H1 (cell line): ENCODE measurements around the gene FLNA. TPM values are rescaled to one million over a fixed set of nuclear protein-coding genes. Genes with fewer than 3 reads are reported as not detected.
A peak's percentile ranks its signal among the peaks of the same experiment; 100 is the strongest.

ENCODE experiments used
- CBX5 ChIP-seq: fragments of 300-800, 300-1000 bp; sonication (generic); IDR thresholded peaks from 2 replicates; pipeline ENCODE4 v1.7.1; 2016; ENCODE audit warnings: antibody characterized with exemption, low read length, low read depth
- CEBPB ChIP-seq: IDR thresholded peaks from 2 replicates; pipeline ENCODE4 v1.6.1; 2012; ENCODE audit warnings: low read depth, low read length
- CREB1 ChIP-seq: IDR thresholded peaks from 2 replicates; pipeline ENCODE4 v1.6.1; 2012; ENCODE audit warnings: inconsistent platforms
- CTBP2 ChIP-seq: IDR thresholded peaks from 2 replicates; pipeline ENCODE4 v1.7.0; 2011; ENCODE audit warnings: borderline replicate concordance, mild to moderate bottlenecking, moderate library complexity, mixed read lengths, low read length; ENCODE audit not compliant: insufficient read depth, insufficient read length
- EGR1 ChIP-seq: IDR thresholded peaks from 2 replicates; pipeline ENCODE4 v1.6.1; 2011; ENCODE audit warnings: low read depth, low read length, borderline replicate concordance
- EZH2 ChIP-seq: fragments of 200-600 bp; sonication (generic); IDR thresholded peaks from 2 replicates; pipeline ENCODE4 v1.7.1; 2012; ENCODE audit warnings: low read depth, mild to moderate bottlenecking, moderate library complexity, low read length, inconsistent platforms; ENCODE audit not compliant: severe bottlenecking
- GTF2F1 ChIP-seq: IDR thresholded peaks from 2 replicates; pipeline ENCODE4 v1.6.1; 2012; ENCODE audit warnings: low read depth, low read length, improper control_type of control experiment, borderline replicate concordance
- HDAC2 ChIP-seq, 2 experiments: fragments of 300-600 bp in 1 of 2; sonication (generic) in 1 of 2; IDR thresholded peaks; 2 replicates each; pipeline ENCODE4 v1.6.1; 2011 to 2012; ENCODE audit warnings: low read depth in 2 of 2, low read length in 2 of 2, mild to moderate bottlenecking in 2 of 2, moderate library complexity in 2 of 2, borderline replicate concordance in 1 of 2, inconsistent platforms in 1 of 2
- HDAC6 ChIP-seq: IDR thresholded peaks from one replicate; pipeline ENCODE4 v1.7.1; 2012; ENCODE audit warnings: low read depth, mild to moderate bottlenecking, inconsistent platforms, low read length, moderate library complexity
- JUN ChIP-seq: IDR thresholded peaks from 2 replicates; pipeline ENCODE4 v1.6.1; 2011; ENCODE audit warnings: low read depth, mild to moderate bottlenecking, improper control_type of control experiment, low read length
- PHF8 ChIP-seq: fragments of 200-600 bp; sonication (generic); conservative IDR thresholded peaks from 2 replicates; pipeline ENCODE4 v1.7.1; 2012; ENCODE audit warnings: low read depth, mild to moderate bottlenecking, inconsistent platforms, low read length, moderate library complexity
- POLR2AphosphoS5 ChIP-seq: IDR thresholded peaks from 2 replicates; pipeline ENCODE4 v1.6.1; 2011; ENCODE audit warnings: low read depth, low read length
- POU5F1 ChIP-seq: IDR thresholded peaks from 2 replicates; pipeline ENCODE4 v1.6.1; 2011; ENCODE audit warnings: low read depth, mild to moderate bottlenecking, low read length, moderate library complexity
- RAD21 ChIP-seq, 2 experiments: IDR thresholded peaks in 1 of 2; conservative IDR thresholded peaks in 1 of 2; 2 replicates each; pipeline ENCODE4 v1.6.1; 2011; ENCODE audit warnings: low read depth in 2 of 2, low read length in 2 of 2, improper control_type of control experiment in 1 of 2, inconsistent platforms in 1 of 2, mild to moderate bottlenecking in 1 of 2, moderate library complexity in 1 of 2
- RXRA ChIP-seq: IDR thresholded peaks from 2 replicates; pipeline ENCODE4 v1.6.1; 2011; ENCODE audit warnings: low read depth, mild to moderate bottlenecking, low read length, moderate library complexity; ENCODE audit not compliant: insufficient read depth
- SIN3A ChIP-seq, 2 experiments: IDR thresholded peaks in 1 of 2; conservative IDR thresholded peaks in 1 of 2; 2 replicates each; pipeline ENCODE4 v1.6.1; 2011 to 2012; ENCODE audit warnings: low read length in 2 of 2, improper control_type of control experiment in 1 of 2, low read depth in 1 of 2, mild to moderate bottlenecking in 1 of 2
- SIX5 ChIP-seq: IDR thresholded peaks from 2 replicates; pipeline ENCODE4 v1.6.1; 2011; ENCODE audit warnings: mild to moderate bottlenecking, low read depth, low read length
- SP4 ChIP-seq: IDR thresholded peaks from 2 replicates; pipeline ENCODE4 v1.6.1; 2012; ENCODE audit warnings: low read length, inconsistent platforms
- polyA plus RNA-seq, 7 experiments: library from polyadenylated mRNA; depleted of rRNA in 3 of 7; stranded (reverse) in 5 of 7; unstranded in 2 of 7; fragments of >200 nt in 5 of 7; fragments of 200-250 nt in 2 of 7; gene quantifications; 1 replicate in 5 of 7; 2 replicates in 1 of 7; 4 replicates in 1 of 7; pipeline versions ENCODE4 v1.2.1 to v1.2.3, GENCODE V29; 2011 to 2013; ENCODE audit warnings: missing spikeins in 2 of 7, mixed read lengths in 2 of 7
- total RNA-seq: library from RNA; stranded (reverse); fragmentation: NEBNext Ultra II Directional; extraction: Animal tissue kit (Norgen Biotek cat#: 25700); gene quantifications from 2 replicates; pipeline ENCODE4 v1.2.1, GENCODE V29; 2021
- TF ChIP-seq, protein P1 (sequence below), 3 experiments: IDR thresholded peaks; 1 replicate in 2 of 3; 2 replicates in 1 of 3; pipeline versions ENCODE4 v1.5.1 to v1.6.1; 2011; ENCODE audit warnings: low read length in 3 of 3, mild to moderate bottlenecking in 3 of 3, inconsistent platforms in 2 of 3, low read depth in 1 of 3, moderate library complexity in 1 of 3; ENCODE audit not compliant: insufficient read depth in 1 of 3; ENCODE audit errors: control extremely low read depth in 1 of 3

FLNA gene
- total and polyA plus RNA-seq, 2 of the 8 experiments (the other 6 are each of a cell fraction or from before 2014, with no cell fraction given): 315 to 925 TPM

DNA sequence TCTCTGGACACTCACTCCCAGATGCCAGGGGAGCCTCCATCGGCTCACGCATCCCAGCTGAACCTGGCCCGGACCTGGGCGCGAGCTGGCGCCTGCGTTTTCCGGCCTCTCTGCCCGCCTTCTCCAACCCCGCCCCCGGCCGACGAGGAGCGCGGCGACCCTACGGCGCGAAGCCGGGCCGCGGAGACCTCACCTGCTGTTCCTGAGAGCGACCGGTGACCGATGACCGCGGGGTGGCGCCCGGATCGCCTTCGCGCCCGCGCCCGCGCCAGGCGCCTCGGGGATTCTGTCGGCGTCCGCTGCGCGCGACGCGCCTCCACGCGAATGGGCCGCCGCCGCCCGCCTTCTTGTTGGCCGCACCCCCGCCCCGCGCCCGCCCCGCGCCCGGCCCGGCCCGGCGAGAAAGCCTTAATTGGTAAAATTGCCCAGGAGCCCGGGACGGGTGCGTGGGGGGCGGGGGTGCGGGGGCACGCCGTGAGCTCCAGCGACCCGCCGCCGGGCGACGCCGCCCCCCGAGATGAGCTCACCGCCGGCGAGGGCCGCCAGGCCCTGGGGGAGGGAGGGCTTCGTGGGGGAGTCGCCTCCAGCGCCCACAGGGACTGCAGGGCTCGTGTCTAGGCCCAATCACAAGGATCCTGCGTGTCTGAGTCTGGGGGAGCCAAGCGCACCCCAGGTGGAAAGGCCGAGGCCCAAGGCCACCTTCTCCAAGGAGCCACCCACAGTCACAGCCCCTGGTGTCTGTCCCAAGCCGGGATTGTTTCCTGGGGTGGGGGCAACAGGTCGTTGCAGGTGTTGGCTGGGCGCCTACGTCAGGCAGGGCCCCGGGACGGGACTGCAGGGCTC, at the start of gene FLNA (continued):
- TF ChIP-seq RAD21 (IDR thresholded peaks at IDR 0.05 in 1 of 2, conservative IDR thresholded peaks at IDR 0.05 in 1 of 2; ENCODE audit: low read depth in 2 of 2, low read length in 2 of 2): peak in 1 of 2 experiments; percentile 23; a peak in 1 of 4 replicates
- no peak for TF ChIP-seq HDAC6
- TF ChIP-seq SIX5: no peak
- TF ChIP-seq PHF8: no peak
- no peak for TF ChIP-seq POLR2AphosphoS5
- TF ChIP-seq HDAC2 (IDR thresholded peaks at IDR 0.05; ENCODE audit: borderline replicate concordance in 1 of 2, low read depth in 2 of 2, low read length in 2 of 2): no peak
- TF ChIP-seq JUN: no peak
- no peak for TF ChIP-seq SIN3A (conservative IDR thresholded peaks at IDR 0.05 in 1 of 2, IDR thresholded peaks at IDR 0.05 in 1 of 2; ENCODE audit: low read depth in 1 of 2, low read length in 2 of 2)
- no peak for TF ChIP-seq EGR1
- TF ChIP-seq CEBPB: no peak
- no peak for TF ChIP-seq SP4
- no peak for TF ChIP-seq RXRA
- TF ChIP-seq EZH2: no peak
- peak; percentile 57; the same call in 1 of the 2 replicates for TF ChIP-seq CREB1
- no peak for TF ChIP-seq POU5F1
- TF ChIP-seq GTF2F1: no peak
- TF ChIP-seq CBX5: no peak
- TF ChIP-seq, protein P1, sequence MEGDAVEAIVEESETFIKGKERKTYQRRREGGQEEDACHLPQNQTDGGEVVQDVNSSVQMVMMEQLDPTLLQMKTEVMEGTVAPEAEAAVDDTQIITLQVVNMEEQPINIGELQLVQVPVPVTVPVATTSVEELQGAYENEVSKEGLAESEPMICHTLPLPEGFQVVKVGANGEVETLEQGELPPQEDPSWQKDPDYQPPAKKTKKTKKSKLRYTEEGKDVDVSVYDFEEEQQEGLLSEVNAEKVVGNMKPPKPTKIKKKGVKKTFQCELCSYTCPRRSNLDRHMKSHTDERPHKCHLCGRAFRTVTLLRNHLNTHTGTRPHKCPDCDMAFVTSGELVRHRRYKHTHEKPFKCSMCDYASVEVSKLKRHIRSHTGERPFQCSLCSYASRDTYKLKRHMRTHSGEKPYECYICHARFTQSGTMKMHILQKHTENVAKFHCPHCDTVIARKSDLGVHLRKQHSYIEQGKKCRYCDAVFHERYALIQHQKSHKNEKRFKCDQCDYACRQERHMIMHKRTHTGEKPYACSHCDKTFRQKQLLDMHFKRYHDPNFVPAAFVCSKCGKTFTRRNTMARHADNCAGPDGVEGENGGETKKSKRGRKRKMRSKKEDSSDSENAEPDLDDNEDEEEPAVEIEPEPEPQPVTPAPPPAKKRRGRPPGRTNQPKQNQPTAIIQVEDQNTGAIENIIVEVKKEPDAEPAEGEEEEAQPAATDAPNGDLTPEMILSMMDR (IDR thresholded peaks at IDR 0.05; ENCODE audit: control extremely low read depth in 1 of 3, insufficient read depth in 1 of 3, low read depth in 1 of 3, low read length in 3 of 3): peak in 1 of 3 experiments; percentile 25; a peak in 1 of 4 replicates
- no peak for TF ChIP-seq CTBP2
